Mesenchymal stem cell (in vitro differentiated cells and primary cell): ENCODE results near the gene KRTAP4-16.
"Not testable (repeated sequence)": the region's sequence is repeated elsewhere in the genome, so short reads cannot be mapped to it uniquely, and the experiment has no call there.

Experiments used
- DNase-seq: peaks from one replicate; pipeline ENCODE4 v3.0.0-alpha.2; 2013
- H2AFZ ChIP-seq: one replicate; pipeline ENCODE4 v1.6.1; 2013; ENCODE audit warnings: low read depth, mild to moderate bottlenecking, control low read depth, inconsistent platforms, low read length, moderate library complexity
- H2AK5ac ChIP-seq: 2 replicates; pipeline ENCODE4 v1.6.1; 2013; ENCODE audit warnings: low read length, moderate library complexity, mild to moderate bottlenecking, inconsistent platforms; ENCODE audit not compliant: severe bottlenecking
- H2BK120ac ChIP-seq: one replicate; pipeline ENCODE4 v1.6.1; 2013; ENCODE audit warnings: low read depth, mild to moderate bottlenecking, inconsistent platforms, low read length, moderate library complexity
- H2BK12ac ChIP-seq, 2 experiments: one replicate each; pipeline ENCODE4 v1.6.1; 2013; ENCODE audit warnings: inconsistent platforms in 2 of 2, low read length in 2 of 2, mild to moderate bottlenecking in 2 of 2, moderate library complexity in 2 of 2, control low read depth in 1 of 2
- H2BK15ac ChIP-seq: one replicate; pipeline ENCODE4 v1.6.1; 2013; ENCODE audit warnings: mild to moderate bottlenecking, low read depth, inconsistent platforms; ENCODE audit not compliant: poor library complexity, severe bottlenecking
- H2BK5ac ChIP-seq: 2 replicates; pipeline ENCODE4 v1.6.1; 2013; ENCODE audit warnings: low read depth, mild to moderate bottlenecking, low read length, control low read depth, inconsistent platforms; ENCODE audit not compliant: poor library complexity, severe bottlenecking
- H3K14ac ChIP-seq, 2 experiments: one replicate each; pipeline ENCODE4 v1.6.1; 2013; ENCODE audit warnings: inconsistent platforms in 2 of 2, low read length in 2 of 2, control low read depth in 1 of 2, mild to moderate bottlenecking in 1 of 2, moderate library complexity in 1 of 2
- H3K18ac ChIP-seq, 2 experiments: one replicate each; pipeline ENCODE4 v1.6.1; 2013; ENCODE audit warnings: inconsistent platforms in 2 of 2, low read length in 2 of 2, control low read depth in 1 of 2, low read depth in 1 of 2, mild to moderate bottlenecking in 1 of 2
- H3K23ac ChIP-seq, 2 experiments: one replicate each; pipeline ENCODE4 v1.6.1; 2013; ENCODE audit warnings: inconsistent platforms in 2 of 2, low read length in 2 of 2, mild to moderate bottlenecking in 2 of 2, moderate library complexity in 2 of 2, control low read depth in 1 of 2
- H3K27ac ChIP-seq: 2 replicates; pipeline ENCODE4 v1.5.1; 2013; ENCODE audit warnings: mild to moderate bottlenecking, moderate library complexity, low read length, control low read depth, inconsistent platforms; ENCODE audit not compliant: poor library complexity, severe bottlenecking
- H3K27me3 ChIP-seq, 2 experiments: 2 replicates each; pipeline versions ENCODE4 v1.6.1 to v1.7.0; 2013; ENCODE audit warnings: low read length in 2 of 2, mild to moderate bottlenecking in 2 of 2, moderate library complexity in 2 of 2, control low read depth in 1 of 2, inconsistent platforms in 1 of 2; ENCODE audit not compliant: control insufficient read depth in 1 of 2, insufficient read depth in 1 of 2
- H3K36me3 ChIP-seq, 2 experiments: 2 replicates each; pipeline versions ENCODE4 v1.6.1 to v1.7.0; 2013; ENCODE audit warnings: low read length in 2 of 2, control low read depth in 1 of 2, inconsistent platforms in 1 of 2, low read depth in 1 of 2, mild to moderate bottlenecking in 1 of 2; ENCODE audit not compliant: insufficient read depth in 2 of 2, control insufficient read depth in 1 of 2
- H3K4ac ChIP-seq, 2 experiments: one replicate each; pipeline ENCODE4 v1.6.1; 2013; ENCODE audit warnings: inconsistent platforms in 2 of 2, low read length in 2 of 2, mild to moderate bottlenecking in 2 of 2, moderate library complexity in 2 of 2, control low read depth in 1 of 2, low read depth in 1 of 2
- H3K4me1 ChIP-seq: 2 replicates; pipeline ENCODE4 v1.6.1; 2013; ENCODE audit warnings: low read depth, low read length, control low read depth; ENCODE audit not compliant: control insufficient read depth, insufficient read depth
- H3K4me2 ChIP-seq: 2 replicates; pipeline ENCODE4 v1.6.1; 2013; ENCODE audit warnings: low read length, mild to moderate bottlenecking, inconsistent platforms; ENCODE audit not compliant: poor library complexity, severe bottlenecking
- H3K4me3 ChIP-seq, 2 experiments: 2 replicates each; pipeline versions ENCODE4 v1.5.1 to v1.7.0; 2013; ENCODE audit warnings: low read length in 2 of 2, mild to moderate bottlenecking in 2 of 2, control low read depth in 1 of 2, low read depth in 1 of 2; ENCODE audit not compliant: insufficient read depth in 1 of 2
- H3K79me1 ChIP-seq: replicated peaks from 2 replicates; pipeline ENCODE4 v1.6.1; 2013; ENCODE audit warnings: mild to moderate bottlenecking, control low read depth, low read length, inconsistent platforms; ENCODE audit not compliant: poor library complexity, severe bottlenecking
- H3K9ac ChIP-seq: 2 replicates; pipeline ENCODE4 v1.7.0; 2013; ENCODE audit warnings: mild to moderate bottlenecking, low read length, moderate library complexity
- H3K9me3 ChIP-seq: 2 replicates; pipeline ENCODE4 v1.7.0; 2013; ENCODE audit warnings: mild to moderate bottlenecking, low read length; ENCODE audit not compliant: control insufficient read depth
- H4K8ac ChIP-seq: one replicate; pipeline ENCODE4 v1.6.1; 2013; ENCODE audit warnings: inconsistent platforms, mild to moderate bottlenecking, low read length, moderate library complexity
- H4K91ac ChIP-seq: one replicate; pipeline ENCODE4 v1.6.1; 2013; ENCODE audit warnings: mild to moderate bottlenecking, low read length, inconsistent platforms
- WGBS: methylation state at CpG from one replicate; pipeline ENCODE4 v1.1.7; 2013; ENCODE audit warnings: mixed read lengths; 5-methylcytosine and 5-hydroxymethylcytosine counted together

KRTAP4-16 gene

DNA sequence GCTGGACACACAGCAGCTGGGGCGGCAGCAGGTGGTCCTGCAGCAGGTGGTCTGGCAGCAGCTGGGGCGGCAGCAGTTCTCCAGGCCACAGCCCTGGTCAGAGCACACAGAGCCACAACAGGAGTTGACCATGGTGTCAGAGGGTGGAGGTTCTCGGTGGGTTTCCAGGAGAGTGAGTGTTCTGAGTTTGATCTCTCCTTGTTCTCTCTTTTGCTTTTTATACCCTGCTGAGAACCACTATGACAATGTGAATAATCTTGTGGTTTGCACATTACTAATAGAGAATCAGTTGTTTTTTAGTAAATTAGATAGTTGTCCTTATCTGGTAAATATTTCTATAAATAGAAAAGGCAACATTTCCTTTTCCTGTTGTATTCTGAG is 22.0 kb upstream of the KRTAP4-16 start, which contains the start of gene KRTAP4-12:
Gene KRTAP4-12, minus strand, starts transcription at position 192 of the 381 bp plus-strand sequence. Its CDS starts 60 bp downstream, at position 132.
- H2BK5ac ChIP-seq, H4K8ac ChIP-seq, H3K18ac ChIP-seq, H3K4me1 ChIP-seq, H3K36me3 ChIP-seq, H3K79me1 ChIP-seq, H3K9ac ChIP-seq, H2AK5ac ChIP-seq, H3K27me3 ChIP-seq, DNase-seq, H3K27ac ChIP-seq, H2AFZ ChIP-seq, H3K4me2 ChIP-seq, H3K9me3 ChIP-seq, H3K4me3 ChIP-seq, H2BK120ac ChIP-seq, H2BK12ac ChIP-seq, H3K23ac ChIP-seq, H2BK15ac ChIP-seq, H3K4ac ChIP-seq, H4K91ac ChIP-seq, H3K14ac ChIP-seq: not testable (repeated sequence)
- WGBS, result 88% methylated on average over 2 of the region's 3 CpGs

DNA sequence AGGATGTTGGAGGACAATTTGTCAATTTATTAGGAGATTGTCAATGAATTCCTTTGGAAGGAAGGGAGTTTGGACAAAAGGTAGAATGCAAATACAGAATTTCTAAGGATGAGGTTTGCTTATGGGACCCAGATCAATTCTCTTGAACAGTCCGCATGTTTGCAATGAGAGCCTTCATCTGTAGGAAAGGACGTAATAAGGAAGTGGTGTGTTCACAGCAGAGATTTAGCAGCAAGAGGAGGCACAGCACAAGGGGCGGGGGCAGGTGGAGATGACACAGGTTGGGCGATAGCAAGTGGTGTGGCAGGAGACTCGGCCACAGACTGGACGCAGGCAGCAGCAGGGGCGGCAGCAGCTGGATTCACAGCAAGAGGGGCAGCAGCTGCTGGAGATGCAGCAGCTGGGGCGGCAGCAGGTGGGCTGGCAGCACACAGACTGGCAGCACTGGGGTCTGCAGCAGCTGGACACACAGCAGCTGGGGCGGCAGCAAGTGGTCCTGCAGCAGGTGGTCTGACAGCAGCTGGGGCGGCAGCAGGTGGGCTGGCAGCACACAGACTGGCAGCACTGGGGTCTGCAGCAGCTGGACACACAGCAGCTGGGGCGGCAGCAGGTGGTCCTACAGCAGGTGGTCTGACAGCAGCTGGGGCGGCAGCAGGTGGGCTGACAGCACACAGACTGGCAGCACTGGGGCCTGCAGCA is 21.4 kb upstream of the KRTAP4-16 start:
- H3K14ac ChIP-seq, H3K4me1 ChIP-seq, H2BK12ac ChIP-seq, H4K8ac ChIP-seq, H3K4ac ChIP-seq, H3K9me3 ChIP-seq, H4K91ac ChIP-seq, H3K23ac ChIP-seq, H3K36me3 ChIP-seq, H2BK15ac ChIP-seq, H2AFZ ChIP-seq, H3K79me1 ChIP-seq, H2BK5ac ChIP-seq, H2AK5ac ChIP-seq, H3K18ac ChIP-seq, H2BK120ac ChIP-seq, H3K4me3 ChIP-seq, H3K27me3 ChIP-seq, H3K9ac ChIP-seq, H3K27ac ChIP-seq, H3K4me2 ChIP-seq, DNase-seq: not testable (repeated sequence)
- WGBS, result 95% methylated on average over 12 of the region's 12 CpGs

DNA sequence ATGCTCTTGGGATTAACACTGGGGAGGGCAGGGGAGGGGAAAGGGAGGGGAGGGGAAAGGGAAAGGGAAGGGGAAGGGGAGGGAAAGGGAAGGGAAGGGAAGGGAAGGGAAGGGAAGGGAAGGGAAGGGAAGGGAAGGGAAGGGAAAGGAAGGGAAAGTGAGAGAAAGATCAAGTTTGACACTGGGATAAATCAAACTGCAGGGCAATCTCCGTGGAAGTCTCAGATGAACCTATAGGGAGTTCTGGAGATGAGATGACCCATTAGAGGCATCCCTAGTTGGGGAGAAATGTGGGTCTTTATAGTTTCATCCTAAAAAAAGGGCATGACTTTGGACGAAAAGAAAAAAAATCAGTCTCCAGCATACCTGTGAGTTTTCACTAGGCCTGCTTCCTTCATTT is 19.7 kb upstream of the KRTAP4-16 start:
- H3K27me3 ChIP-seq, result no peaks in the 10 kb centered on the region
- H3K18ac ChIP-seq, result no peak overlapping the region
- WGBS, result 67% methylated on average over 1 of the region's 2 CpGs
- H4K8ac ChIP-seq, result no peak overlapping the region
- no peak overlapping the region for H3K4me2 ChIP-seq
- H3K4me1 ChIP-seq, result peaks cover 7% of the 10 kb centered on the region
- no peaks in the 10 kb centered on the region for H3K36me3 ChIP-seq
- no peaks in the 10 kb centered on the region for H3K79me1 ChIP-seq
- H3K27ac ChIP-seq, result no peak overlapping the region
- H4K91ac ChIP-seq, result no peak overlapping the region
- no peak overlapping the region for H2BK12ac ChIP-seq
- no peak overlapping the region for H2BK120ac ChIP-seq
- H2AFZ ChIP-seq, result no peak overlapping the region
- no peak overlapping the region for H2BK15ac ChIP-seq
- no peak overlapping the region for H3K4ac ChIP-seq
- no peak for DNase-seq
- no peaks in the 10 kb centered on the region for H3K9me3 ChIP-seq
- H3K9ac ChIP-seq, result no peak overlapping the region
- no peak overlapping the region for H2BK5ac ChIP-seq
- no peak overlapping the region for H3K23ac ChIP-seq
- H3K4me3 ChIP-seq, result no peak overlapping the region
- no peak overlapping the region for H2AK5ac ChIP-seq
- H3K14ac ChIP-seq, result no peak overlapping the region

DNA sequence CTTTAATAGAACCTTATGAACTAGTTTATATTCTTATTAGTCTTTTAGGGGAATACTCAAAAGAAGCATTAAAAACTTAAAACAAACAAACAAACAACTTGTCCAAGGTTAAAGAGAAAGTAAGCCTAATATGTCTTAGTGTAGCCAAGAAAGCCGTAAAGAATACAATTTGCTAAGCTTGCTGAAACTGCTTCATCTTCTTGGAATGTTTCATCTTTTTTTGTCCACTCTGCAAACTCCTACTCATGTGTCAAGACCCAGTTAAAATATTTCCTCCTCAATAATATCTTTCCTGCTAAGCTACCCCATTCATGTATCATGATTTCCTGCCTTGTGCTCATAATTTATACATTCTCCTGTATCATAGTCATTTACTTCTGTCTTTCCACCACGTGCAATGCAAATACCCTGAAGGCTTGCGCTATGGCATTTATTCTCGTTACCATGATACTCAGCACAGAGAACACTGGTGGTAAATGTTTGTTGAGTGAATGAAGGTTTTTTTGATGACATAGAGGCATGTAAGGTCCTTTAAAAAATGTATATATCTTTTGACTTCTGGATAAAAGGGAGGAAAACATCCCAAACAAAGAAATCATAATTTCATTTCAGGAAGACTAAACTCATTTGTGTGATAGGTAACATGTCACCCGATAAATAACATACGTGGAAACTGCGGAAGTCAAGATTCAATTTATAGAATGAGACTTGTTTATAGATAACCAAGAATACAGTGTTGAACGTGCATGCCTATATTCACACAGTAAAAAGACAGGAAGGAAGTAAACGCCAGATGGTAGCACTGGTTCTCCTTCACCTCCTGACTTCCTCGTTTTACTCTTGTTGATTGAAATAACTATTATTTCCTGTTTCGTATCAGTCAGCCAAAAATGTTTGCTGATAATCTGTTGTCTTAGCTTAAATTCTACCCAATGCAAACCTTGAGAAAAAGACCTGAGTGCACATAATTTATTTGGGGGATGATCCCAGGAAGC is 18.0 kb upstream of the KRTAP4-16 start:
- H3K27ac ChIP-seq, H3K36me3 ChIP-seq, H2BK5ac ChIP-seq, H2BK120ac ChIP-seq, H3K4ac ChIP-seq, H4K91ac ChIP-seq, H3K27me3 ChIP-seq, H3K23ac ChIP-seq, H2AFZ ChIP-seq, H3K79me1 ChIP-seq, H3K9ac ChIP-seq, H3K4me3 ChIP-seq, H3K9me3 ChIP-seq, H3K4me2 ChIP-seq, H3K4me1 ChIP-seq, H3K18ac ChIP-seq, H2BK12ac ChIP-seq, H4K8ac ChIP-seq, H3K14ac ChIP-seq, H2BK15ac ChIP-seq: not testable (repeated sequence)
- DNase-seq, result peak; percentile 14
- peak overlapping the region; percentile 56 for H2AK5ac ChIP-seq
- WGBS, result 60% methylated on average over 5 of the region's 11 CpGs
